Activated T-helper 1 cell treated with anti-CD3 and anti-CD28 coated beads, Interleukin-2, amount 50 U/mL, for 16 hours (primary cell): ENCODE measurements around the gene ABHD18.
"Not testable (repeated sequence)": the region's sequence is repeated elsewhere in the genome, so short reads cannot be mapped to it uniquely, and the experiment has no call there.

ENCODE experiments used
- DNase-seq, 2 donors: peaks; one replicate each; pipeline ENCODE4 v3.0.0-alpha.2; 2020; ENCODE audit warnings: low read depth in 1 of 2, low spot score in 1 of 2

The ABHD18 gene

DNA sequence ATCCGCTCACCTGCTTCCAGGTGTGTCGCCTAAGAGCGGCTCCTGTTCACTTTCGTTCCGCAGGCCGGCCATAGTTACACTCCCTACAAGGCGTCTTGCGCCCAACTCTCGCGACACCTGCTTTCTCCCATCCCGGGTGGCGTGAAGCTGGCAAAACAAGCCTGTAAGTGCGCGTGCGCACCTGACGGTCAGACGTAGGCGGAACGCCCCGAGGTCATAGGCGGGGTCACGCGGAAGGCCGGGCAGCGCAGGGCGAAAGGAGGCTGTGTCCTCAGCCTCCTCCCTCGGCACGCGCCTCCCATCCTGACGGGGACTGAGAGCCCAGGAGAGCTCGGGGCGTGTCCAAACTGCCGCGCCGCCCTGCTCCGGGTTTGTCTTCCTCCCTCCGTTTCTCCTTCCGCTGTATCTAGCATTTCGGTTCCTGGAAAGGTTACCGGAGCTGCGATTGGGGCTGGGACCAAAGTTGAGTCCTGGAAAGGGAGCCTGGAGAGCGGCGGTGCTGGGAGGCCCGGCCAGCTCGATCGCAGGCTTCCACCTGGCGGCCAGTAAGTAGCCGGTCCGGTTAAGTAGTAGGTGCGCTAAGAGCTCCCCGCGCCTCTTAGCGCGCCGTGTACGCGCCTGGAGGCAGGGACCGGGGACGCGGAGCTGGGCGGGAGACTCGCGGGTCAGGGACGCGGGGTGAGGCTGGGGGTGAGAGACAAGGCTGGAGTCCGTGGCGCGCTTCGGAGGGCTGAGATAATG lies at the start of gene ABHD18, which contains the start of gene MFSD8:
Gene ABHD18, plus strand, starts transcription at position 345 of the 741 bp plus-strand sequence. CDS start 17,550 bp downstream, outside the sequence.
Gene MFSD8, minus strand, starts transcription at position 112 of the 741 bp plus-strand sequence. Its CDS starts 40 bp downstream, at position 72.
- DNase-seq, result peak; percentile 96 to 98

DNA sequence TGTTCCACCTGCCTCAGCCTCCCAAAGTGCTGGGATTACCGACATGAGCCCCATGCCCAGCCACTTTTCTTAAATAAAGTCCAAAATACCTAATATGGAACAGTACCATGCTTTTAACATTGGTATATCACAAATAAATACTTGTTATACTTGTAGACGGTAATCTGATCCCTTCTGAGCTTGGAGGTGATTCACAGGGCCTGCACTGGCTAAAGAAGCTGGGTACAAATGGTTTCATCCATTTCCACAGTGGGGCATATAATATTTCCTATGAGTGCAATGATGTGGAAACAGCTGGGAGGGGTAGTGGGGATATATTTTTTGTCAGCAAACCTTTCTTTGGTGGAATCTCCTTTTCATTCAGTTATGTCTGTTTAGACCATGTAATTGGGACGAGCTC lies 48.7 kb upstream of the ABHD18 start:
- DNase-seq, result no peak

DNA sequence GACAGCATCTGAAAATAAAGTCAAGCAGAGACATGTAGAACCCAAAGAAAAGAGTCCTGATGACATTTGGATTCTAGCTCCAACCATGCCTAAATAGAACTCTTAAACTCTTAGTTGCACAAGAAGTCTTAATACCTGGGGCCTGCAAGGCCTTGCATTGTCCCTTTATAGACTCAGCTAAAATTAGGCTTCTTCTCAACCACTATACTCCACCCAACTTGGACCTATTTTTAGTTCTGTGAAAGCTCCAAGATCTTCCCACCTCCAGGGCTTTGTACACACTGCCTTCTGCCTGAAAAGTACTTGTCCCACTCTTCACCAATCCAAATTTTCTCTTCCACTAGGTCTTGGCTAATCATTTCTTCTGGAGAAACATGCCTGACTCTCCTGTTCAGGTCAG lies 48.1 kb upstream of the ABHD18 start:
- DNase-seq, result no peak

DNA sequence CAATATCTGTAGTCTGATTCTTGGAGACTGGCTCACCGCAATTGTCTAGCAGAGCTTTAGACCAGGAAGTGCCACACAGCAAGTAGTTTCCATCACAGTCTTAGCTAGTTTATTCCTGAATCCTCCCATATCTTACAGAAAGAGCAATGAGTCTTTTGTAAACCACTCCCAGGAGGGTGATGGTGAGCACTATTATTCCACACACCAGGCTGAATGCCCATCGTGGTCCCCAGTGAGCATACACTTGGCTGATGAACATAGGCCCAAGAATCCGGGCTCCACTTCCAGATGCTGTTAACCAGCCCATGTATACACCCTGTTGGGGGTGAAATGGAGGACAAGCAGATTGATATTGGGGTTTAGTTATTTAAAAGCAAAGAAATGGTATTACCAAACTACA lies 44.7 kb upstream of the ABHD18 start:
- DNase-seq, result no peak

DNA sequence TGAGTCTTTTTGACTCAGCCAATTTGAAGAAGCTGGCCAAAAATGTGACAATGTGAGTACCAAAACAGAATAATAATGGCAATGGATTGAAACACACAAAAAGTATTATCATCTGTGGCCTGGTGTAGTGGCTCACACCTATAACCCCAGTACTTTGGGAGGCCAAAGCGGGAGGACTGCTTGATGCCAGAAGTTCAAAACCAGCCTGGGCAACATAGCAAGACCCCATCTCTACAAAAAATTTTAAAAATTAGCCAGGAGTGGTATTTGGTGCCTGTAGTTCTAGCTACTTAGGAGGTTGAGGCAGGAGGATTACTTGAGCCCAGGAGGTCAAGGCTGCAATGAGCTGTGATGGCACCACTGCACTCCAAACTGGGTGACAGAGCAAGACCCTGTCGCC lies 43.0 kb upstream of the ABHD18 start:
- DNase-seq, result no peak

DNA sequence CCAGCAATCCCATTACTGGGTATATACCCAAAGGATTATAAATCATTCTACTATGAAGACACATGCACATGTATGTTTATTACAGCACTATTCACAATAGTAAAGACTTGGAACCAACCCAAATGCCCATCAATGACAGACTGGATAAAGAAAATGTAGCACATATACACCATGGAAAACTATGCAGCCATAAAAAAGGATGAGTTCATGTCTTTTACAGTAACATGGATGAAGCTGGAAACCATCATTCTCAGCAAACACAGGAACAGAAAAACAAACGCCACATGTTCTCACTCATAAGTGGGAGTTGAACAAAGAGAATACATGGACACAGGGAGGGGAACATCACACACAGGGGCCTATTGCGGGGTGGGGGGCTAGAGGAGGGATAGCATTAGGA lies 39.5 kb upstream of the ABHD18 start:
- DNase-seq, result not testable (repeated sequence)

DNA sequence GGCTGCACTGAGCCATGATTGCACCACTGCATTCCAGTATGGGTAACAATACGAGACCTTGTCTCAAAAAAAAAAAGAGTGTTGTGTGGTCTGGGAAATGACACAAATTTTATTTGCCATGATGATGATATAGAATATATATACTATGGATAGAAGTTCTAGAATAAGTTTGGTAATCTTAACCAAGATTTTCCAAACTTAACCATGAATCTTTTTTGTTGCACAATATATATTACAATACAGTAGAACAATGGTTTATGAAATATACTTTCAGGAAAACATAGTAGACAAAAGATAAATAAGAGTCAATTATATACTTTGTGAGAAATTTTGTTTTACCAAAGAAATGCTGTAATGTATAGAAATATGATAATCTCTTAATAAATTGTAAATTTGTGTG lies 35.0 kb upstream of the ABHD18 start:
- DNase-seq, result no peak

DNA sequence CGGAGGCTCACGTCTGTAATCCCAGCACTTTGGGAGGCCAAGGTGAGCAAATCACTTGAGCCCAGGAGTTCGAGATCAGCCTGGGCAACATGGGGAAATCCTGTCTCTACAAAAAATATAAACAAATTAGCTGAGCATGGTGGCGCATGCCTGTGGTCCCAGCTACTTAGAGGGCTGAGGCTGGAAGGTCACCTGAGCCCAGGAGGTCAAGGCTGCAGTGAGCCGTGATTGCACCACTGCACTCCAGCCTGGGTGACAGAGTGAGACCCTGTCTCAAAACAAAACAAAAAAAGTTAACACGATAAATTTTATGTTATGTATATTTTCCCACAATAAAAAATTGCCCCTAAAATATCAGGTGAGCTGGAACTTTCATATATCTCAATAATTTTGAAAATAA lies 33.4 kb upstream of the ABHD18 start:
- not testable (repeated sequence) for DNase-seq

DNA sequence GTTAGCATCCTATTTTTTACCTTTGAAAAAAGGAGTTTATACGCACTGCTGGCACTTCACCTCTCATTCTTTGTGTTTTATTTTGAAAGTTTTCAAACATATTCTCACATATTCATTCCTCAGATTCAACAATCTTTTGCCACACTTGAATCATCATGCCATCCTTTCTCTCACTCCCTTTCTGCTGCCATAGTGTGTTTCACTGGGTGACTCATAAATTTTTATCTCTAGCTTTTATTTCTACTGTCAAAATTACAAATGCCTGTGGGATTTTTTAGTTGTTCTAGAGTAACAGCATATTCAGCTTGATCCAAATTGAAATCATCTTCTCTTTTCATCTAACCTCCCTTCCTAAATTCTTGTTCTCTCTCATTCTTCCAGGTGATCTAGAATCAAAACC lies 28.2 kb upstream of the ABHD18 start:
- DNase-seq, result no peak

DNA sequence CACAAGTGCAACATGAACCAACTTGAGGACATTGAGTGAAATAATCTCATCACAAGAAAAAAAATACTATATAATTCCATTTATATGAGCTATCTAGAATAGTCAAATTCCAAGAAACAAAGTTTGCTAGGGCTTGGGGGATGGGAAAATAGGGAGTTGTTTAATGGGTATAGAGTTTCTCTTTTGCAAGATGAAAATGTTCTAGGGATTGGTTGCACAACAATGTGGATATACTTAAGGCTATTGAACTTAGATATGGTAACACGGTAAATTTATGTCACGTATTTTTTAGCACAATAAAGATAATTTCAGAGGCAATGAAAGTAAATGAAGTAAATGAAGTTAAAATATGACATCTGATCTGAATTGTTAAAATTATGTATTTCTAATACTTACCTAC lies 8.1 kb upstream of the ABHD18 start:
- no peak for DNase-seq

DNA sequence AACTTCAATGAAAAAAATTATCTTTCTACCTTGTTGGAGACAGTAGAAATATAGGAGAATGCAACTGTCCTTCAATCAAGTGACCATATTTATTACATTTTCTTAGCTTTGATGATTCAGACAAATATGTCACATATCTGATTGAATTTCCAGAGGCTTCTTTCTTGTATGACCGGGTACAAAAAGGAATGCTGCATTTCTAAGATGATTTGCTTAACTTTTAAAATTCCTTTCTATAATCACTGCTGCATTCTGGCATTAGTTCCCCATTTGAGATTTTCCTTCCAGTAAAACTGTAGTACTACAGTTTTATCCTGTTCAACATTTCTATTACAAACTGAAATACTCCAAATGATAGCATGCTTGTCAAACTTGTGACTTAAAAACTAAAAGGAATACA lies 5.4 kb upstream of the ABHD18 start:
- no peak for DNase-seq

DNA sequence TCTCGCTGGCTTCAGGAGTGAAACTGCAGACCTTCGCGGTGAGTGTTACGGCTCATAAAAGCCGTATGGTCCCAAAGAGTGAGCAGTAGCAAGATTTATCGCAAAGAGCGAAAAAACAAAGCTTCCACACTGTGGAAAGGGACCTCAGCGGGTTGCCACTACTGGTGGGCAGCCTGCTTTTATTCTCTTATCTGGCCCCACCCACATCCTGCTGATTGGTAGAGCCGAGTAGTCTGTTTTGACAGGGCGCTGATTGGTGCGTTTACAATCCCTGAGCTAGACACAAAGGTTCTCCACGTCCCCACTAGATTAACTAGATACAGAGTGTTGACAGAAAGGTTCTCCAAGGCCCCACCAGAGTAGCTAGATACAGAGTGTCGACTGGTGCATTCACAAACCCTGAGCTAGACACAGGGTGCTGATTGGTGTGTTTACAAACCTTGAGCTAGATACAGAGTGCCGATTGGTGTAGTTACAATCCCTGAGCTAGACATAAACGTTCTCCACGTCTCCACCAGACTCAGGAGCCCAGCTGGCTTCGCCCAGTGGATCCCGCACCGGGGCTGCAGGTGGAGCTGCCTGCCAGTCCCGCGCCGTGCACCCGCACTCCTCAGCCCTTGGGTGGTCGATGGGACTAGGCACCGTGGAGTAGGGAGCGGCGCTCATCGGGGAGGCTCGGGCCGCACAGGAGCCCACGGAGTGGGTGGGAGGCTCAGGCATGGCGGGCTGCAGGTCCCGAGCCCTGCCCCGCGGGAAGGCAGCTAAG lies 1.4 kb upstream of the ABHD18 start:
- not testable (repeated sequence) for DNase-seq

DNA sequence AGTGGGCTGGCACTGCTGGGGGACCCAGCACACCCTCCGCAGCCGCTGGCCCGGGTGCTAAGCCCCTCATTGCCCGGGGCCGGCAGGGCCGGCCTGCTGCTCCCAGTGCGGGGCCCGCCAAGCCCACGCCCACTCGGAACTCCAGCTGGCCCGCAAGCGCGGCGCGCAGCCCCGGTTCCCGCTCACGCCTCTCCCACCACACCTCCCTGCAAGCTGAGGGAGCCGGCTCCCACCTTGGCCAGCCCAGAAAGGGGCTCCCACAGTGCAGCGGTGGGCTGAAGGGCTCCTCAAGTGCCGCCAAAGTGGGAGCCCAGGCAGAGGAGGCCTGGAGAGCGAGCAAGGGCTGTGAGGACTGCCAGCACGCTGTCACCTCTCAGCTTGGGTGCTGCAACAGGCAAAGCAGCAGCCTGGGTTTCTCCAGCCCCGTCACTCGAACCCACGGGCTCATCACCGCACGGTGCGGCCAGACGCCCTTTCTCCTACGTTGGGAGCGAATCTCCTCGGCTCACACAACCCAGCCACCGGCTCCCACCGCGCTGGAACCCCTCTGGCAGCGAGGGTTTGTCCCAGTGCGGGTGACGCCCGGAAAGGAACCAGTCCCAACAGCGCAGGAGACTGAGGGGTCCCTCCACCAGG lies 662 bp upstream of the ABHD18 start:
- peak in 1 of 2 donors; percentile 6 for DNase-seq

DNA sequence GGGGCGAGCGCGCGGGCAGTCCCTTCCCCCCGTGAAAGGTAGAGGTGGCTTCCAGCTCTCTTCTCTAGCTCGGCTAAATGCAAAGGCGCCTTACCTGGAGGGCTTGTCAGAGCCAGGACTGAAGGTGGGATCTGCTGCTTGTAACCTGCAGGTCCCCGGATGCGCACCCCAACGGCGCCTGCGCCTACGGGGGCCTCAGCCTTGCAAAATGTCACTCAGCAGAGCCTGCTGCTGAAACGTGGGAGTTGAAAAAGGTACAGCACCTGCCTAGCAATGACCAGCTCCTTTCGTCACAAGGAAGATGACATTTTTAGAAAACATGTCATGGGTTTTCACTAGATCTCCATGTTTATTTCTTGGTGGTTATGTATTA lies 583 bp downstream of the ABHD18 start:
- DNase-seq, result peak; percentile 36 to 56

DNA sequence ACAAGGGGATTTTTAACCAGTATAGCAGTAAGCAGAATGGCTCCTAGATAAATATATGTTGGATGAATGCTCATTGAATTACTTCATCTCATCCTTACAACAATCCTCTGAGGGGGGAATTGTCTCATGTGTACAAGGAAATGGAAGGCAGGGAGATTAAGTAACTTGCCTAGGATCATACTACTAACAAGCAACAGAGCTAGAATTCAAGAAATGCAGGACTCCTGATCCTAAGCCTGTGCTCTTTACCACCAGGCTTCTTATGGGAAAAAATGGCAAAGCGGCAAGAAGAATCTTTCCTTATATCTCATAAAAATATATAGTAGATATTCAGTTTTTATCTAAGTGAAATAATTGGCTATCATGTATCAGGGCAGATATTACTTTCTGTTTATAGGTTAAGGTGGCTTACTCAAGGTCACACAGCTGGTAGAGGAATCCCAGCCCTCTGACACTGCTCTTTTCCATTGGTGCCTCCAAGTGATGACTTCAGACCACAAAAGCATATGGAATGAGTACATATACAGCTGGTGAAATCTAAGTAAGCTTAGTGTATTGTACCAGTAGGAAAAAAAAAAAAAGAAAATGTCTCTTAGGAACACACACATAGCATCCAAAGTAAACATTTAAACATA lies 2.1 kb downstream of the ABHD18 start:
- no peak for DNase-seq

DNA sequence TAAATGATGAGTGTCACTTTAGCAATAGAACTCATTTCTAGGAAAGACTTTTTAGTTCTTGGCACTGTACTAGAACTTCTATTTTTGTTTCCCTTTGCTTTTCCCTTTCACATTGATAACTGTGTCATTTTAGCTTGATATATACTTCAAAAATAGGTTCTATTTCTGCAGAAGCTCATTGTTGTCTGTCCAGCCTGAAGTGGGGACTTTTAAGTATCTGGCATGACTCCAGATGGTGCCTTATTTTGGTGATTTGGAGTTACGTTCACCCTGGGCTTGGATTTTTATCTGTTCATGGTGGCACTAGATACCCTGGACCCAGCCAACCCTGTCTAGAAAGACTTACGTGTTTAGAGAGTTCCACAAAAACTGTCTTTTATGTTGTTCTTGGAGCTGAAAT lies 3.4 kb downstream of the ABHD18 start:
- no peak for DNase-seq

DNA sequence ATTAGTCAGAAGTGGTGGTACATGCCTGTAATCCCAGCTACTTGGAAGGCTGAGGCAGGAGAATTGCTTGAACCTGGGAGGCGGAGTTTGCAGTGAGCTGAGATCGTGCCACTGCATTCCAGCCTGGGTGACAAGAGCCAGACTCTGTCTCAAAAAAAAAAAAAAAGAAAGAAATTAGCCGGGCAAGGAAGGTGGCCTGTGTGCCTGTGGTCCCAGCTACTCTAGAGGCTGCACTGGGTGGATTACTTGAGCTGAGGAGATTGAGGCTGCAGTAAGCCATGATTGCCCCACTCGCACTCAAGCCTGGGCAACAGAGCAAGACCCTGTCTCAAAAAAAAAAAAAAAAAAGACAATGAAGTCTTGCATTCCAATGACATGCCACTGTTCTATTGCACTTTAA lies 5.7 kb downstream of the ABHD18 start:
- DNase-seq, result not testable (repeated sequence)

DNA sequence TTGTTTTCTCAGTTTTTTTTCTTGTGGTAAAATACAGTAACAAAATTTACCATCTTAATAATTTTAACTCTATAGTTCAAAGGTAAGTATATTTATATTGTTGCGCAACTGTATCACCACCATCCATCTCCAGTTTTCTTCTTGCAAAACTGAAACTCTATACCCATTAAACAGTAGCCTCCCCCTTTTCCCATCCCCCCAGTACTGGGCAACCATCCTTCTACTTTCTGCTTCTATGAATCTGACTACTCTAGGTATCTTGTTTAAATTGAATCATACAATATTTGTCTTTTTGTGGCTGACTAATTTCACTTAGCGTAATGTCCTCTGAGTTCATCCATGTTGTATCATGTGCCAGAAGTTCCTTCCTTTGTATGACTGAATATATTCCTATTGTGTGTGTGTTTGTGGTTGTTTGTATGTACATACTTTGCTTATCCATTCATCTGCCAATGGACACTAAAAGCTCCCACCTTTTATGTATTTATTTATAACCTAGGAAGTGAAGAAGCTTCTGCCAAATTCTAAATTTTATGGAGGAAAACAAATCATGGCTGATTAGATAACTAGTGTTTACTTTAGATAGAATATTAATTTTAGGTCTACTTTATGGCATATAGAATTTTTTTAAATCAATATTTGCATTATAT lies 10.0 kb downstream of the ABHD18 start:
- no peak for DNase-seq

DNA sequence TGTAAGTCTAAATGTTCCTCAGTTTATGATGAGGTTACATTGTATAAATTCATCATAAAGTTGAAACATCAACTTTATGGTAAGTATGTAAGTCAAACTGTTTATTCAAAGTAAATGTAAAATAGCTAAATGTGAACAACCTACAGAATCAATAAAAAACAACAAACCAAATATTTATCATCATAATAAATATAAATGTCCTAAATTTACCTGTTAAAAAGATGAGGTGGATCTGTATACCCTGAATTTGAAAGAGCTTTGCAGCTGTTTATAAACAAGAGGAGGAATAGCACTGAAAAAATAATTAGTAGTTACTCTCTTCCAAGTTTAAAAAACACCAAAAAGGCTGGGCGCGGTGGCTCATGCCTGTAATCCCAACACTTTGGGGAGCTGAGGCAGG lies 13.7 kb downstream of the ABHD18 start:
- no peak for DNase-seq

DNA sequence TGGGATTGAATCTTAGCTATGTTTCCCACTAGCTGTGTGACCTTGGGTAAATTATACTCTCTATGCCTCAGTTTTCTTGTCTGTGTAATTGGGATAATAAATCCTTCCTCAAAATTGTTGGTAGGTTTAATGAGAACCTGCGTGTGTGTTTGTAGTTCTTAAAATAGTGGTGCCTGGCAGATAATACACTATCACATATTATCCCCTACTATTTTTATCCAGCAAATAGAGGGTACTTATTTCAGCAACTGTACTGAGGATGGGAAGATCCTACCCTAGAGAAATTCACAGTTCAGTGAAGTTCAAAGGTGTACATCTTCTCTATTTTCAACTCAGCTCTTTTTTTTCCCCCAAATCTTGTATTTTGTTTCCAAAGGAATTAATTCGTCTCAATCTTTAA lies 17.2 kb downstream of the ABHD18 start:
- DNase-seq, result no peak

DNA sequence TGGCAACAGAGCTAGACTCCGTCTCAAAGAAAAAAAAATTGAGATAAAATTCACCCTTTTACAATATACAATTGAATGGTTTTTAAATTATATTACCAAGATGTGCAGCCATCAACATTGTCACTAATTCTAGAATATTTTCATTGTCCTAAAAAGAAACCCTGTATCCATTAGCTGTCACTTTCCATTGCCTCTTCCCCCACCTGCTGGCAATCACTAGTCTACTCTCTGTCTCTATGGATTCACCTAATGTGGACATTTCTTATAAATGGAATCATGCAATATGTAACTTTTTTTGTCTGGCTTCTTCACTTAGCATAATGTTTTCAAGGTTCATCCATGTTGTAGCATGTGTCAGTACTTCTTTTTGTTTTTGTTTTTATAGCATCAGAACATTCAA lies 20.8 kb downstream of the ABHD18 start:
- DNase-seq, result no peak
